Measurements from ENCODE around the gene IRF1.

IRF1 gene

DNA sequence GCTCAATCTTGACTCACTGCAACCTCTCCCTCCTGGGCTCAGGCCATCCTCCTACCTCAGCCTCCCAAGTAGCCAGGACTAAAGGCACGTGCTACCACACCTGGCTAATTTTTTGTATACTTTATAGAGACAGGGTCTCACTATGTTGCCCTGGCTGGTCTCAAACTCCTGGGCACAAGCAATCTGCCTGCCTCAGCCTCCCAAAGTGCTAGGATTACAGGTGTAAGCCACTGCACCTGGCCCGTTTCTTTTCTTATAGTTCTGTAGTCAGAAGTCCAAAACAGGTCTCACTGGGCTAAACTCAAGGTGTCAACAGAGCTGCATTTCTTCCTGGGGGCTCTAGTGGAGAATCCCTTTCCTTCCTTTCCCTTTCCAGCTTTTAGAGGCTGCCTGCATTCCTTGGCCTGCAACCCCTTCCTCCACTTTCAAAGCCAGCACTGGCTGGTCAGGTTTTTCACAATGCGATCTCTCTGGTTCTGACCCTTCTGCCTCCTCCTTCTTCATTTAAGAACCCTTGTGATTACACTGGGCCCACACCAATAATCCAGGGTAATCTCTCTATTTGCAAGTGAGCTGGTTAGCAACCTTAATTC, 16.3 kb downstream of the IRF1 start:
- peaks cover 49 to 50% of the 10 kb centered on the region in 2 donors for H3K4me1 ChIP-seq (ENCODE audit: control insufficient read depth in 2 of 2, insufficient read depth in 2 of 2, low read length in 2 of 2)
- H3K9me3 ChIP-seq (ENCODE audit: control insufficient read depth in 2 of 2, low read length in 2 of 2): no peaks in the 10 kb centered on the region
- peaks cover 0 to 3% of the 10 kb centered on the region in 2 donors for H3K36me3 ChIP-seq (ENCODE audit: control insufficient read depth in 2 of 2, insufficient read depth in 2 of 2, low read length in 2 of 2)
- no peak overlapping the region for H3K9ac ChIP-seq (ENCODE audit: low read depth in 1 of 2, low read length in 2 of 2)
- H3K27ac ChIP-seq (ENCODE audit: low read depth in 2 of 2, low read length in 2 of 2): peak overlapping the region in 1 of 2 donors; percentile 56
- H3K4me3 ChIP-seq (ENCODE audit: low read length in 2 of 2): no peak overlapping the region
- no peaks in the 10 kb centered on the region for H3K27me3 ChIP-seq (ENCODE audit: control insufficient read depth in 2 of 2, insufficient read depth in 2 of 2, low read length in 2 of 2)

DNA sequence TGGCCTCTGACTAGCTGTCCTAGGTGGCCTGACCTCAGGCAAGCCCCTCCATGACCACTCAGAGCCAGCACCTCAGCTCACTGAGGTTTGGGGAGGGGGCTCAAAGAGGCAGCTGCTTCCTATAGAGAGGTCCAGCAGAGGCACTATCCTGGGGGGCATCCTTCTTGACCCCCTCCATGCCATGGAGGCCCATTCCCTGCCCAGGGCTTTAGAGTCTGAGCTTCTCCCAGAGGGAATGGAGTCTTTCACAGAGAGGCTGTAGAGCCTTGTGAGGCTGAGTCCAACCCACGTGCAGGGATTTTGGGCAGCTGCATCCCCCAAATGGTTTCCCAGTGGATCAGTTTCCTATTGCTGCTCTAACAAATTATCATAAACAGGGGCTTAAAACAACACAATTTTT, 16.9 kb downstream of the IRF1 start:
- peak overlapping the region in 1 of 2 donors; percentile 67 for H3K27ac ChIP-seq (ENCODE audit: low read depth in 2 of 2, low read length in 2 of 2)
- no peaks in the 10 kb centered on the region for H3K27me3 ChIP-seq (ENCODE audit: control insufficient read depth in 2 of 2, insufficient read depth in 2 of 2, low read length in 2 of 2)
- H3K9ac ChIP-seq (ENCODE audit: low read depth in 1 of 2, low read length in 2 of 2): no peak overlapping the region
- no peaks in the 10 kb centered on the region for H3K9me3 ChIP-seq (ENCODE audit: control insufficient read depth in 2 of 2, low read length in 2 of 2)
- no peak overlapping the region for H3K4me3 ChIP-seq (ENCODE audit: low read length in 2 of 2)
- peaks cover 49% of the 10 kb centered on the region in 2 donors for H3K4me1 ChIP-seq (ENCODE audit: control insufficient read depth in 2 of 2, insufficient read depth in 2 of 2, low read length in 2 of 2)
- peaks cover 0 to 3% of the 10 kb centered on the region in 2 donors for H3K36me3 ChIP-seq (ENCODE audit: control insufficient read depth in 2 of 2, insufficient read depth in 2 of 2, low read length in 2 of 2)

DNA sequence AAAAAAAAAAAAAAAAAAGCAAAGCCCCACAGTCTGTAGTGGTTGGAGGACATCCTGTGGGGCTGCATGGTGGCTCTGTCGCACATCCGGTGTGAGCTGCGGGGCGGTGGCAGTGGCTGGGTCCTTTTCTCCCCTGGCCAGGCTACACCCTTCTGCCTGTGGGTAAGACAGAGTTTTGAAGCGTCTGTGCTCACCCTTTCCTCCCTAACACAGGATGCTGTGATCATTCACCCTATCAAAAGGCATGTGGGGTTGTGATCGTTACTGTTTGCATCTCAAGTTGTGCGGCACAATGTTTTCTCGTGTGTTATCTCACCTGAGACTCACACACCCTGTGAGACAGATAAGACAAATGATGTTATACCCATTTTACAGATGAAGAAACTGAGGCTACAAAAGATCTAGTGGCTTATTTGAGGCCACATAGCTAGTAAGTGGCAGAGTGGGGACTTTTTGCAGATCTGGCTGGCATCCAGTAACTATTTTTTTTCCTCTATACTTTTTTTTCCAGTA, 17.5 kb downstream of the IRF1 start:
- H3K27ac ChIP-seq (ENCODE audit: low read depth in 2 of 2, low read length in 2 of 2): peak overlapping the region in 1 of 2 donors; percentile 67
- H3K9me3 ChIP-seq (ENCODE audit: control insufficient read depth in 2 of 2, low read length in 2 of 2): no peaks in the 10 kb centered on the region
- no peaks in the 10 kb centered on the region for H3K27me3 ChIP-seq (ENCODE audit: control insufficient read depth in 2 of 2, insufficient read depth in 2 of 2, low read length in 2 of 2)
- no peak overlapping the region for H3K9ac ChIP-seq (ENCODE audit: low read depth in 1 of 2, low read length in 2 of 2)
- no peak overlapping the region for H3K4me3 ChIP-seq (ENCODE audit: low read length in 2 of 2)
- peaks cover 0 to 3% of the 10 kb centered on the region in 2 donors for H3K36me3 ChIP-seq (ENCODE audit: control insufficient read depth in 2 of 2, insufficient read depth in 2 of 2, low read length in 2 of 2)
- H3K4me1 ChIP-seq (ENCODE audit: control insufficient read depth in 2 of 2, insufficient read depth in 2 of 2, low read length in 2 of 2): peaks cover 43% of the 10 kb centered on the region in 2 donors

DNA sequence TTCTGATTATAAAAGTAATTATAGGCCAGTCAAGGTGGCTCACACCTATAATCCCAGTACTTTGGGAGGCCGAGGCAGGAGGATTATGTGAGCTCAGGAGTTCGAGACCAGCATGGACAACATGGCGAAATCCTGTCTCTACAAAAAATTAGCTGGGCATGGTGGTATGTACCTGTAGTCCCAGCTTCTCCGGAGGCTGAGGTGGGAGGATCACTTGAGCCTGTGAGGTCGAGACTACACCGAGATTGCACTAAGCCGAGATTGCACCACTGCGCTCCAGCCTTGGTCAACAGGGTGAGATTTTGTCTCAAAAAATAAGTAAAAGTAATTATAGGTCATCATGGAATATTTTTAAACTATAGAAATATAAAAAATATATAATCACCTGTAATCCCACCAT, 18.1 kb downstream of the IRF1 start:
- H3K9me3 ChIP-seq (ENCODE audit: control insufficient read depth in 2 of 2, low read length in 2 of 2): no peaks in the 10 kb centered on the region
- H3K9ac ChIP-seq (ENCODE audit: low read depth in 1 of 2, low read length in 2 of 2): no peak overlapping the region
- no peak overlapping the region for H3K4me3 ChIP-seq (ENCODE audit: low read length in 2 of 2)
- H3K27me3 ChIP-seq (ENCODE audit: control insufficient read depth in 2 of 2, insufficient read depth in 2 of 2, low read length in 2 of 2): no peaks in the 10 kb centered on the region
- no peak overlapping the region for H3K27ac ChIP-seq (ENCODE audit: low read depth in 2 of 2, low read length in 2 of 2)
- H3K4me1 ChIP-seq (ENCODE audit: control insufficient read depth in 2 of 2, insufficient read depth in 2 of 2, low read length in 2 of 2): peaks cover 38 to 42% of the 10 kb centered on the region in 2 donors
- H3K36me3 ChIP-seq (ENCODE audit: control insufficient read depth in 2 of 2, insufficient read depth in 2 of 2, low read length in 2 of 2): peaks cover 0 to 5% of the 10 kb centered on the region in 2 donors

DNA sequence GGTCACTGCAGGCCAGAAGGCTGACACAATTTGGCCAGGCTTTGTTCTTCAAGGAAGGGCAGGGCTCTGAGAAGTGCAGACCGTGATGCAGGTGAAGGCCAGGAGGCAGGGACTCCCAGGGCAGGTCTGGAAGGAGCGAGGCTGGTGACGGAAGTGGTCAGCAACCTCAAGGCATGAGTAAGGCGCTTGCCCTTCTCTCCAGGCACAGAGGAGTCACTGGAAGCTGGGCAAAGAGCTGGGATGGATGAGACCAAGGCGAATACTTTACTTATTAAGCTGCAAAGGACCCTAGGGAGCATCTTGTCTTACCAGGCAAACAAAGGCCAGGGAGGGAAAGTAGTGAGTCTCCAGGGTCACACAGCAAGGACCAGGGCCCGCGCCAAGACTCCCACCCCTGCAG, 18.6 kb downstream of the IRF1 start:
- Histone ChIP-seq H3K27ac (ENCODE audit: low read depth in 2 of 2, low read length in 2 of 2) (no peak overlapping the region), H3K27me3 (ENCODE audit: control insufficient read depth in 2 of 2, insufficient read depth in 2 of 2, low read length in 2 of 2) (no peaks in the 10 kb centered on the region), H3K36me3 (ENCODE audit: control insufficient read depth in 2 of 2, insufficient read depth in 2 of 2, low read length in 2 of 2) (peaks cover 0 to 6% of the 10 kb centered on the region in 2 donors), H3K9ac (ENCODE audit: low read depth in 1 of 2, low read length in 2 of 2) (no peak overlapping the region), H3K4me1 (ENCODE audit: control insufficient read depth in 2 of 2, insufficient read depth in 2 of 2, low read length in 2 of 2) (peaks cover 38 to 42% of the 10 kb centered on the region in 2 donors), H3K4me3 (ENCODE audit: low read length in 2 of 2) (no peak overlapping the region), H3K9me3 (ENCODE audit: control insufficient read depth in 2 of 2, low read length in 2 of 2) (no peaks in the 10 kb centered on the region)

DNA sequence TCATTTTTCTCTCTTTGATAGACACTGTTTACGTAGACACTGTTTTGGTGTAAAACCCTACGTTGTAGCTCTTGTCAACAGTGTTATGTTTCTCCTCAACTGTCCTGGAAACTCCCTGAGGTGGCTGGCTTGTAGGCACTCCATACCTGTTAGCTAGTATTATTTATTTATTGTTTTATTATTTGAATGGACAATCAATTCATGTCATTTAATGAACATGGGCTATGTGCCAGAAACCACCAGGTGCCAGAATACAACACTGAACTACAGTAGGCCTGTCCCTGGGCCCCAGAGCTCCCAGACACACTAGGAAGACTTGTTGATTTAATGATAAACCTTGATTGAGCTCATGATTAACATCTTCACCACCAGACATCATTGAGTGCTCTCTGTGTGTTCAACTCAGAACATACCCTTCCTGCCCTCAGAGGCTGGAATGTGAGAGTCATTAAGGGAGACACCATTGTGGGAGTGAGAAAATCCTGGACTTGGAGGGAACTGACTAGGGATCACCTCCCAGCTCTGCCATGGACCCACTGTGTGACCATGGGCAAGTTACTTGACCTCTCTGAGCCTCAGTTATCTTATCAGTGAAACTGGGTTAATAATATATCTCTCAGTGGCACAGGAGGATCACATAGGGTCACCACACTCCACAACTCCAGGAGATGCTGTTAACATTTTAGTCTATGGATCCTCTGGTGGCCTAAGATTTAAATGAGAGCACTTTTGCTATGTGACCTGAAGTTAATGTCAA, 19.2 kb downstream of the IRF1 start:
- Histone ChIP-seq H3K4me3 (ENCODE audit: low read length in 2 of 2) (no peak overlapping the region), H3K36me3 (ENCODE audit: control insufficient read depth in 2 of 2, insufficient read depth in 2 of 2, low read length in 2 of 2) (peaks cover 0 to 6% of the 10 kb centered on the region in 2 donors), H3K9ac (ENCODE audit: low read depth in 1 of 2, low read length in 2 of 2) (no peak overlapping the region), H3K9me3 (ENCODE audit: control insufficient read depth in 2 of 2, low read length in 2 of 2) (no peaks in the 10 kb centered on the region), H3K27ac (ENCODE audit: low read depth in 2 of 2, low read length in 2 of 2) (peak overlapping the region in 1 of 2 donors; percentile 50), H3K4me1 (ENCODE audit: control insufficient read depth in 2 of 2, insufficient read depth in 2 of 2, low read length in 2 of 2) (peaks cover 37 to 42% of the 10 kb centered on the region in 2 donors), H3K27me3 (ENCODE audit: control insufficient read depth in 2 of 2, insufficient read depth in 2 of 2, low read length in 2 of 2) (no peaks in the 10 kb centered on the region)

DNA sequence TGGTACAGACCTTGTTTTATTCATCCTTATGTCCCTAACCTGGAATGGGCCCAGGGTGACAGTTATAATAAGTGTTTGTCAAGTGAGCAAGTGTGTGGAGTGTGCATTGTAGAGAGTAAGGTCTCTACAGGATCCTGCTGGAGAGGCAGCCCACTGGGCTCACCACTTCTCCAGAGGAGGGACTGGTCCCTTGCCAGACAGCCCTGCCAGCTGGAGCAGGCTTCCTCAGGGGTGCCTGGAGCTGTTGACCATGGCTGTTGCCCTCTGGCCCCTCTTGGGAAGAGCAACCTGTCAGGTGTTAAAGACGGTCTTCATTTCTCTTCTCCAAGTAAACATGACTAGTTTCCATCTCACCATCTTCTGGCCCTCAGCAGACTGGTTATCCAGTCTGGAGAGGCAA, 20.0 kb downstream of the IRF1 start:
- no peaks in the 10 kb centered on the region for H3K9me3 ChIP-seq (ENCODE audit: control insufficient read depth in 2 of 2, low read length in 2 of 2)
- no peak overlapping the region for H3K27ac ChIP-seq (ENCODE audit: low read depth in 2 of 2, low read length in 2 of 2)
- no peak overlapping the region for H3K4me3 ChIP-seq (ENCODE audit: low read length in 2 of 2)
- no peak overlapping the region for H3K9ac ChIP-seq (ENCODE audit: low read depth in 1 of 2, low read length in 2 of 2)
- H3K36me3 ChIP-seq (ENCODE audit: control insufficient read depth in 2 of 2, insufficient read depth in 2 of 2, low read length in 2 of 2): peaks cover 0 to 6% of the 10 kb centered on the region in 2 donors
- peaks cover 37 to 41% of the 10 kb centered on the region in 2 donors for H3K4me1 ChIP-seq (ENCODE audit: control insufficient read depth in 2 of 2, insufficient read depth in 2 of 2, low read length in 2 of 2)
- no peaks in the 10 kb centered on the region for H3K27me3 ChIP-seq (ENCODE audit: control insufficient read depth in 2 of 2, insufficient read depth in 2 of 2, low read length in 2 of 2)

DNA sequence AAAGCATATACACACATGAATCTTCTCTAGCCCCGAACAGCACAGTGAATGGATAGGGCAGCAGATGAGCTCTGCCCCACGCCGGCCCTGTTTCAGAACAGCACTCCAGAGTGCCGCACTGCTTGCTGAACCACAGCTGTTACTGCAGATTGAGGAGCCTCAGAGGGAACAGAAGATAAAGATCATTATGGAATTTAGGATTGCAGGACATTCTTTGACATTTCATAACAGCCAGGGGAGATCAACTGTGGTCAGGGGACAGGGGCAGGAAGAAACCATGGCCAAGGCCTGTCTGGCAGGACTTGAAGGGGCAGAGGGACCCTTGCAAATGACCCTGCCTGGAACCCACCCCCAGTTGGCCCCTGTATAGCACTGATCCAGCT, 20.6 kb downstream of the IRF1 start:
- H3K9me3 ChIP-seq (ENCODE audit: control insufficient read depth in 2 of 2, low read length in 2 of 2): no peaks in the 10 kb centered on the region
- H3K4me1 ChIP-seq (ENCODE audit: control insufficient read depth in 2 of 2, insufficient read depth in 2 of 2, low read length in 2 of 2): peaks cover 35 to 40% of the 10 kb centered on the region in 2 donors
- no peak overlapping the region for H3K4me3 ChIP-seq (ENCODE audit: low read length in 2 of 2)
- H3K9ac ChIP-seq (ENCODE audit: low read depth in 1 of 2, low read length in 2 of 2): no peak overlapping the region
- no peaks in the 10 kb centered on the region for H3K27me3 ChIP-seq (ENCODE audit: control insufficient read depth in 2 of 2, insufficient read depth in 2 of 2, low read length in 2 of 2)
- peaks cover 0 to 6% of the 10 kb centered on the region in 2 donors for H3K36me3 ChIP-seq (ENCODE audit: control insufficient read depth in 2 of 2, insufficient read depth in 2 of 2, low read length in 2 of 2)
- no peak overlapping the region for H3K27ac ChIP-seq (ENCODE audit: low read depth in 2 of 2, low read length in 2 of 2)

DNA sequence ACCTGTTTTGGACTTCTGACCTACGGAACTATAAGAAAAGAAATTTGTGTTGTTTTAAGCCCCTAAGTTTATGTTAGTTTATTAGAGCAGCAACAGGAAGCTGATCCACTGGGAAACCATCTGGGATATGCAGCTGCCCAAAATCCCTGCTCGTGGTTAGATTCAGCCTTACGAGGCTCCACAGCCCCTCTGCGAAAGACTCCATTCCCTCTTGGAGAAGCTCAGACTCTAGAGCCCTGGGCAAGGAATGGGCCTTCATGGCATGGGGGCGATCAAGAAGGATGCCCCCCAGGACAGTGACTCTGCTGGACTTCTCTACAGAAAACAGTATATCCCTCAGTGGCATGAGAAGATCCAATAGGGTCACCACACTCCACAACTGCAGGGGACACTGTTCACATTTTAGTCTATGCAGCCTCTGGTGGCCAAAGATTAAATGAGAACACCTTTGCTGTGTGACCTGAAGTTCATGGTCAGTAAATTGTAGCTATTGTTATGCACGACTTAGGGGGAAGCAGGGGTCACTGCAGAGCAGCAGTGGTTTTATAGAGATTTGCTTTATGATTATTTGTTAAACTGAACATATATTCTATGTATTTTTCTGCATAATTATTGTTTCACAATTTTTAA, 21.1 kb downstream of the IRF1 start:
- Histone ChIP-seq H3K27ac (ENCODE audit: low read depth in 2 of 2, low read length in 2 of 2) (no peak overlapping the region), H3K27me3 (ENCODE audit: control insufficient read depth in 2 of 2, insufficient read depth in 2 of 2, low read length in 2 of 2) (no peaks in the 10 kb centered on the region), H3K36me3 (ENCODE audit: control insufficient read depth in 2 of 2, insufficient read depth in 2 of 2, low read length in 2 of 2) (peaks cover 0 to 6% of the 10 kb centered on the region in 2 donors), H3K9me3 (ENCODE audit: control insufficient read depth in 2 of 2, low read length in 2 of 2) (no peaks in the 10 kb centered on the region), H3K9ac (ENCODE audit: low read depth in 1 of 2, low read length in 2 of 2) (no peak overlapping the region), H3K4me1 (ENCODE audit: control insufficient read depth in 2 of 2, insufficient read depth in 2 of 2, low read length in 2 of 2) (peaks cover 35 to 41% of the 10 kb centered on the region in 2 donors), H3K4me3 (ENCODE audit: low read length in 2 of 2) (no peak overlapping the region)

All from mucosa of rectum (tissue), 2 donors.